ENCODE data around the gene IQSEC2. TPM values are rescaled to one million over a fixed set of nuclear protein-coding genes. Genes with fewer than 3 reads are reported as not detected.

The IQSEC2 gene
- polyA plus RNA-seq, 3 donors = 6.5 to 31.2 (median 6.9) TPM

GRCh38 chrX:53288189-53288588, 6.8 kb upstream of the IQSEC2 start:
- Histone ChIP-seq H3K79me2 (ENCODE audit: insufficient read depth, low read length) (no peaks in the 10 kb centered on the region), H3K9me3 (replicated peaks in 1 of 2; ENCODE audit: control insufficient read depth in 1 of 2, insufficient read depth in 1 of 2, low read length in 2 of 2) (no peaks in the 10 kb centered on the region), H2AFZ (ENCODE audit: insufficient read depth, low read depth, low read length, poor library complexity, severe bottlenecking) (no peak overlapping the region), H3K27ac (ENCODE audit: low read depth in 1 of 2, low read length in 2 of 2) (peak overlapping the region; percentile 70 to 73), H3K4me3 (replicated peaks in 1 of 3; ENCODE audit: low read depth in 2 of 3, low read length in 3 of 3) (peak overlapping the region in 1 of 3 experiments; percentile 37), H4K20me1 (ENCODE audit: insufficient read depth, low read length) (peaks cover 4% of the 10 kb centered on the region), H3K36me3 (replicated peaks in 1 of 2; ENCODE audit: control insufficient read depth in 1 of 2, insufficient read depth in 2 of 2, low read length in 2 of 2) (no peaks in the 10 kb centered on the region), H3K4me1 (ENCODE audit: control insufficient read depth in 1 of 2, insufficient read depth in 2 of 2, low read length in 2 of 2) (peaks cover 48 to 49% of the 10 kb centered on the region in 2 donors), H3K4me2 (replicated peaks; ENCODE audit: extremely low read depth, low read length, poor library complexity, severe bottlenecking) (peak overlapping the region; percentile 54), H3K27me3 (ENCODE audit: control insufficient read depth in 2 of 2, insufficient read depth in 2 of 2, low read length in 2 of 2) (no peaks in the 10 kb centered on the region), H3K9ac (ENCODE audit: insufficient read depth, low read length, poor library complexity, severe bottlenecking) (no peak overlapping the region)
- no peaks in the 10 kb centered on the region for H3K36me3 Mint-ChIP-seq
- no CpG with 5 or more reads among the region's 8 CpGs for WGBS (ENCODE audit: insufficient coverage)
- H3K27ac Mint-ChIP-seq = peak overlapping the region; percentile 84 to 93 (median 88)
- peaks cover 0 to 40% (median 2%) of the 10 kb centered on the region in 3 donors for H3K27me3 Mint-ChIP-seq (ENCODE audit: low read depth in 3 of 3)
- no peak for TF ChIP-seq CTCF (IDR thresholded peaks at IDR 0.05)
- no peak overlapping the region for H3K4me3 Mint-ChIP-seq
- DNase-seq = peak; percentile 45 to 62 (median 56)
- H3K4me1 Mint-ChIP-seq = peaks cover 49% of the 10 kb centered on the region
- peaks cover 0 to 3% (median 0%) of the 10 kb centered on the region in 7 donors for H3K9me3 Mint-ChIP-seq
- intact Hi-C loops (cut with micrococcal nuclease) = no loop called here

GRCh38 chrX:53287493-53288138, 6.2 kb upstream of the IQSEC2 start:
- Histone ChIP-seq H3K4me1 (ENCODE audit: control insufficient read depth in 1 of 2, insufficient read depth in 2 of 2, low read length in 2 of 2) (peaks cover 48 to 49% of the 10 kb centered on the region in 2 donors), H3K79me2 (ENCODE audit: insufficient read depth, low read length) (no peaks in the 10 kb centered on the region), H3K9me3 (replicated peaks in 1 of 2; ENCODE audit: control insufficient read depth in 1 of 2, insufficient read depth in 1 of 2, low read length in 2 of 2) (no peaks in the 10 kb centered on the region), H2AFZ (ENCODE audit: insufficient read depth, low read depth, low read length, poor library complexity, severe bottlenecking) (no peak overlapping the region), H3K27me3 (ENCODE audit: control insufficient read depth in 2 of 2, insufficient read depth in 2 of 2, low read length in 2 of 2) (no peaks in the 10 kb centered on the region), H3K9ac (ENCODE audit: insufficient read depth, low read length, poor library complexity, severe bottlenecking) (no peak overlapping the region), H3K27ac (ENCODE audit: low read depth in 1 of 2, low read length in 2 of 2) (peak overlapping the region; percentile 70 to 73), H4K20me1 (ENCODE audit: insufficient read depth, low read length) (peaks cover 4% of the 10 kb centered on the region), H3K4me2 (replicated peaks; ENCODE audit: extremely low read depth, low read length, poor library complexity, severe bottlenecking) (peak overlapping the region; percentile 54), H3K36me3 (replicated peaks in 1 of 2; ENCODE audit: control insufficient read depth in 1 of 2, insufficient read depth in 2 of 2, low read length in 2 of 2) (no peaks in the 10 kb centered on the region), H3K4me3 (replicated peaks in 1 of 3; ENCODE audit: low read depth in 2 of 3, low read length in 3 of 3) (peak overlapping the region in 1 of 3 experiments; percentile 37)
- Mint-ChIP-seq H3K9me3 (peaks cover 0 to 3% (median 0%) of the 10 kb centered on the region in 7 donors), H3K27ac (peak overlapping the region; percentile 84 to 93 (median 88)), H3K27me3 (ENCODE audit: low read depth in 3 of 3) (peaks cover 0 to 43% (median 2%) of the 10 kb centered on the region in 3 donors), H3K4me1 (peaks cover 50% of the 10 kb centered on the region), H3K36me3 (no peaks in the 10 kb centered on the region), H3K4me3 (peak overlapping the region; percentile 55 to 62)
- WGBS (ENCODE audit: insufficient coverage) = 0% methylated on average over 1 of the region's 11 CpGs
- no peak for TF ChIP-seq CTCF (IDR thresholded peaks at IDR 0.05)
- intact Hi-C loops (cut with micrococcal nuclease) = no loop called here
- peak; percentile 48 to 63 (median 51) for DNase-seq

Data from CD14-positive monocyte (primary cell).